ENCODE results near the gene MCM3AP. TPM values are rescaled to one million over a fixed set of nuclear protein-coding genes. Genes with fewer than 3 reads are reported as not detected.

The MCM3AP gene
- total RNA-seq, 4 donors from 2014 or later, result 58.6 to 89.2 (median 81.9) TPM

DNA sequence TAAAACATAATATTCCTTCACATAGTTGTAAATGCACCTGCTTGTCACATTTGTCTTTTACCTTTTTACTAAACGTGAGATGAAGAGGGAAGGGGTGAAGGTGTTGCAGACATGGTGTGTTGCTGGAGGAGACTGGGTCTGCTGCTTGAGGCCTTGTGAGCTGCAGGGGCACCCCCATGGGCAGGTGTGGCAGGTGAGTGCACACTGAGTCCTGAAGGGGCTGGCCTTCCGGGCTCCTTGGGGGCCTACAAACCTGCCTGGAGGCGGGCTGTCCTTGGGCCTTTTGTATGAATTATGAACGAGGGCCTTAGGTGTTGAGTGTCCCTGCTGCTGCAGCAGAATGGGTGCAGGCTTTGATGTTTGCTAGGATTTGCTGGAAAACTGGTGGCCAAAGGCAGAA, 42.3 kb upstream of the MCM3AP start:
- intact Hi-C loops (cut with DNase I), result loop anchor here (5.0 to 10.0 kb wide), 3 partner anchors 127 to 353 kb away; partner anchors contain the start of gene DIP2A

DNA sequence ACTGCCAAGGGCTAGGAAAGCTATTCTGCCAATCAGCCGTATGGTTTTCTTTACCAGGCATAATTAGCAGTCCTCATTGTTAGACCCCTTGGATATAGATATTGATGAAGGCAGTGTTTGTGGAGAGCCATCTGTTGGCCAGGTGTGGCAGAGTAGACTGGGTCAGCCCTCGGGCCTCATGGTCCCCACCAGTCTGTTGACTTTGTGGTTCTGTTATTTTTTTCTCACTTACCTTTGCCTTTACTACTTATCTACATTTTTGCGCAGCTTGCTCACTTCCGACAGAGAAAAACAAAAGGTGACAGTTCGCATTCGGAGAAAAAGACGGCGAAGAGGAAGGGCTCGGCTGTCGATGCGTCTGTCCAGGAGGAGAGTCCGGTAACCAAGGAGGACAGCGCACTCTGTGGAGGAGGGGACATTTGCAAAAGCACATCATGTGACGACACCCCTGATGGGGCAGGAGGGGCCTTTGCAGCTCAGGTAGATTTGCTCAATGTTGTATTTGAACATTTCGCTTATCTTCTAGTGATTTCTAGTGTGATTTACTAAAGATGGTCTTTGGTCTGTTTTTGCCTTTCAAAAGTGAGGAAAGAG, 40.8 kb upstream of the MCM3AP start:
- Histone ChIP-seq H3K4me3 (no peak overlapping the region), H3K4me1 (peaks cover 18 to 31% (median 28%) of the 10 kb centered on the region in 4 donors), H3K27me3 (no peaks in the 10 kb centered on the region), H3K9me3 (no peaks in the 10 kb centered on the region), H3K27ac (replicated peaks in 1 of 4) (peak overlapping the region in 3 of 4 donors; percentile 99 to 100 (median 99)), H3K36me3 (peaks cover 0 to 40% (median 26%) of the 10 kb centered on the region in 4 donors)
- WGBS, result 94% methylated on average over 15 of the region's 15 CpGs
- no peak for DNase-seq (ENCODE audit: extremely low spot score)
- intact Hi-C loops (cut with DNase I), result loop anchor here (5.0 to 10.0 kb wide), 3 partner anchors 129 to 351 kb away; partner anchors contain the start of gene DIP2A
- no peak for TF ChIP-seq POLR2AphosphoS5 (IDR thresholded peaks at IDR 0.05)

More for the DNA sequence above, 42.3 kb upstream of the MCM3AP start:
- 79% methylated on average over 4 of the region's 4 CpGs for WGBS
- no peaks in the 10 kb centered on the region for H3K9me3 ChIP-seq
- no peak for TF ChIP-seq POLR2AphosphoS5 (IDR thresholded peaks at IDR 0.05)
- TF ChIP-seq EP300 (IDR thresholded peaks at IDR 0.05), result no peak
- no peak for TF ChIP-seq POLR2A (IDR thresholded peaks at IDR 0.05; ENCODE audit: low read depth)
- TF ChIP-seq, protein P1, sequence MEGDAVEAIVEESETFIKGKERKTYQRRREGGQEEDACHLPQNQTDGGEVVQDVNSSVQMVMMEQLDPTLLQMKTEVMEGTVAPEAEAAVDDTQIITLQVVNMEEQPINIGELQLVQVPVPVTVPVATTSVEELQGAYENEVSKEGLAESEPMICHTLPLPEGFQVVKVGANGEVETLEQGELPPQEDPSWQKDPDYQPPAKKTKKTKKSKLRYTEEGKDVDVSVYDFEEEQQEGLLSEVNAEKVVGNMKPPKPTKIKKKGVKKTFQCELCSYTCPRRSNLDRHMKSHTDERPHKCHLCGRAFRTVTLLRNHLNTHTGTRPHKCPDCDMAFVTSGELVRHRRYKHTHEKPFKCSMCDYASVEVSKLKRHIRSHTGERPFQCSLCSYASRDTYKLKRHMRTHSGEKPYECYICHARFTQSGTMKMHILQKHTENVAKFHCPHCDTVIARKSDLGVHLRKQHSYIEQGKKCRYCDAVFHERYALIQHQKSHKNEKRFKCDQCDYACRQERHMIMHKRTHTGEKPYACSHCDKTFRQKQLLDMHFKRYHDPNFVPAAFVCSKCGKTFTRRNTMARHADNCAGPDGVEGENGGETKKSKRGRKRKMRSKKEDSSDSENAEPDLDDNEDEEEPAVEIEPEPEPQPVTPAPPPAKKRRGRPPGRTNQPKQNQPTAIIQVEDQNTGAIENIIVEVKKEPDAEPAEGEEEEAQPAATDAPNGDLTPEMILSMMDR (IDR thresholded peaks at IDR 0.05), result no peak
- H3K27ac ChIP-seq (replicated peaks in 1 of 4), result no peak overlapping the region
- H3K36me3 ChIP-seq, result peaks cover 0 to 40% (median 33%) of the 10 kb centered on the region in 4 donors
- H3K27me3 ChIP-seq, result no peaks in the 10 kb centered on the region
- no peak overlapping the region for H3K4me3 ChIP-seq
- no peak for DNase-seq (ENCODE audit: extremely low spot score)
- H3K4me1 ChIP-seq, result peaks cover 12 to 21% (median 18%) of the 10 kb centered on the region in 4 donors

- Histone ChIP-seq H3K4me3 (peak overlapping the region; percentile 95 to 99 (median 98)), H3K4me1 (peaks cover 18 to 31% (median 28%) of the 10 kb centered on the region in 4 donors), H3K36me3 (peaks cover 0 to 34% (median 24%) of the 10 kb centered on the region in 4 donors), H3K9me3 (no peaks in the 10 kb centered on the region), H3K27ac (replicated peaks in 1 of 4) (peak overlapping the region; percentile 98 to 100 (median 99)), H3K27me3 (no peaks in the 10 kb centered on the region)
- no peak for DNase-seq (ENCODE audit: extremely low spot score)
- intact Hi-C loops (cut with DNase I), result loop anchor here (2.0 to 10.0 kb wide), 5 partner anchors 40 to 350 kb away; partner anchors contain the start of genes DIP2A, LSS and MCM3AP
- TF ChIP-seq EP300 (IDR thresholded peaks at IDR 0.05), result no peak
- TF ChIP-seq, protein P1 (IDR thresholded peaks at IDR 0.05), result peak in 2 of 3 experiments; percentile 11 to 24
- WGBS, result 8% methylated on average over 35 of the region's 43 CpGs
Observed at GRCh38 chr21:46325073-46325912, 39.9 kb upstream of the MCM3AP start.

DNA sequence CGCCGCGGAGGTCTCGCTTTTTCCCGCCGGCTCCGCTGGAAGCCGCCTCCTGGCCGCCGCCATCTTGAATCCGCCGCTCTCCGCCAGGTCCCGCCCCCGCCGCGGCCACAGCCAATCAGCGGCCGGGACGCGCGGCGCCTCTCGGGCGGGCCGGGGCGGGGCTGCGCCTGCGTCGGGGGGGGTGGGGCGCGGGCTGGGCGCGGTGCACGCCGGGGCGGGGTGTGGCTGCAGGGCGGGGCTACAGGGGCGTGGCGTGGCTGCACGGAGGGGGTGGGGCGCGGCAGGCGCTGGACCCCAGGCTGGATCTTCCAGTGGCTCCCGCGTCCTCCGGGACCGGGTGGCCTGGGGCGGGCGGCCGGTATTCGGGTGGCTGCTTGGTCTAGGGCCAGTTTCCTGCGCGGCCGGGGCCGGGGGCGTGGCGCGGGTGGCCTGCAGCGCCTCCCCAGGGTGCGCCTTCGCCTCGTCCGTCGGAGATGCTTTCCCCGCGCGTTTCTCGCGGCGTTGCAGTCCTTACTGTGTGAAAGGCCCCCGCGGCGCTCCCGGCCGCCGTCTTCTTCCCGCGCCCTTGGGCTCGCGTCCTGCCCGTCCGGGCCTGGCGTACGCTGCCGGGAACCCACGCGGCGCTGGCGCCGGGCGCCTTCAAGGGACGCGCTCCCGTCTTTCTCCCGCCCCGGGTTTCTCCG, 39.1 kb upstream of the MCM3AP start:
- peak overlapping the region; percentile 95 to 99 (median 98) for H3K4me3 ChIP-seq
- DNase-seq (ENCODE audit: extremely low spot score), result peak; percentile 93
- TF ChIP-seq POLR2A (IDR thresholded peaks at IDR 0.05; ENCODE audit: low read depth), result peak; percentile 34
- TF ChIP-seq, protein P1 (IDR thresholded peaks at IDR 0.05), result peak; percentile 8 to 25 (median 13)
- TF ChIP-seq POLR2AphosphoS5 (IDR thresholded peaks at IDR 0.05), result peak; percentile 13 to 64
- no peak for TF ChIP-seq EP300 (IDR thresholded peaks at IDR 0.05)
- under 1% methylated on average over 29 of the region's 98 CpGs for WGBS
- peak overlapping the region; percentile 98 to 100 (median 99) for H3K27ac ChIP-seq (replicated peaks in 1 of 4)
- peaks cover 18 to 31% (median 28%) of the 10 kb centered on the region in 4 donors for H3K4me1 ChIP-seq
- intact Hi-C loops (cut with DNase I), result loop anchor here (2.0 to 10.0 kb wide), 5 partner anchors 40 to 350 kb away; partner anchors contain the start of genes DIP2A, LSS and MCM3AP
- H3K36me3 ChIP-seq, result peaks cover 0 to 26% (median 20%) of the 10 kb centered on the region in 4 donors
- H3K27me3 ChIP-seq, result no peaks in the 10 kb centered on the region
- no peaks in the 10 kb centered on the region for H3K9me3 ChIP-seq

All from esophagus muscularis mucosa (tissue), 4 donors.